Measurements from ENCODE around the gene RPIA. TPM values are rescaled to one million over a fixed set of nuclear protein-coding genes. Genes with fewer than 3 reads are reported as not detected.

RPIA gene
- total RNA-seq, 1 donor from 2014 or later = 16.5 TPM

- no peak for DNase-seq
Measured at GRCh38 chr2:88709181-88709631, 17.7 kb downstream of the RPIA start.

GRCh38 chr2:88711289-88711688, 19.8 kb downstream of the RPIA start:
- peaks cover 5% of the 10 kb centered on the region for H3K4me1 ChIP-seq
- ATAC-seq (no peak), DNase-seq (no peak)
- no peaks in the 10 kb centered on the region for H3K9me3 ChIP-seq
- intact Hi-C loops (cut with DNase I) = no loop called here
- no peak overlapping the region for H3K27ac ChIP-seq
- no peaks in the 10 kb centered on the region for H3K36me3 ChIP-seq
- no peak overlapping the region for H3K4me3 ChIP-seq
- H3K27me3 ChIP-seq (ENCODE audit: low read depth) = no peaks in the 10 kb centered on the region
- no peak for TF ChIP-seq CTCF (IDR thresholded peaks at IDR 0.05)

More at GRCh38 chr2:88709181-88709631, 17.7 kb downstream of the RPIA start:
- Histone ChIP-seq H3K4me3 (no peak overlapping the region), H3K27me3 (ENCODE audit: low read depth) (no peaks in the 10 kb centered on the region), H3K27ac (no peak overlapping the region), H3K9me3 (no peaks in the 10 kb centered on the region), H3K36me3 (peaks cover 5% of the 10 kb centered on the region), H3K4me1 (peaks cover 5% of the 10 kb centered on the region)
- no peak for TF ChIP-seq CTCF (IDR thresholded peaks at IDR 0.05)
- no peak for ATAC-seq
- intact Hi-C loops (cut with DNase I) = no loop called here

GRCh38 chr2:88711897-88712296, 20.4 kb downstream of the RPIA start:
- Histone ChIP-seq H3K27ac (no peak overlapping the region), H3K4me1 (peaks cover 5% of the 10 kb centered on the region), H3K27me3 (ENCODE audit: low read depth) (no peaks in the 10 kb centered on the region), H3K4me3 (no peak overlapping the region), H3K36me3 (no peaks in the 10 kb centered on the region), H3K9me3 (no peaks in the 10 kb centered on the region)
- DNase-seq (no peak), ATAC-seq (no peak)
- TF ChIP-seq CTCF (IDR thresholded peaks at IDR 0.05) = no peak
- intact Hi-C loops (cut with DNase I) = no loop called here

GRCh38 chr2:88713408-88713807, 21.9 kb downstream of the RPIA start:
- H3K9me3 ChIP-seq = no peaks in the 10 kb centered on the region
- H3K36me3 ChIP-seq = no peaks in the 10 kb centered on the region
- peaks cover 5% of the 10 kb centered on the region for H3K4me1 ChIP-seq
- no peak for TF ChIP-seq CTCF (IDR thresholded peaks at IDR 0.05)
- no peak for ATAC-seq
- no peaks in the 10 kb centered on the region for H3K27me3 ChIP-seq (ENCODE audit: low read depth)
- no peak overlapping the region for H3K4me3 ChIP-seq
- no peak for DNase-seq
- intact Hi-C loops (cut with DNase I) = no loop called here
- no peak overlapping the region for H3K27ac ChIP-seq

GRCh38 chr2:88714667-88715066, 23.2 kb downstream of the RPIA start:
- H3K9me3 ChIP-seq = no peaks in the 10 kb centered on the region
- no peaks in the 10 kb centered on the region for H3K27me3 ChIP-seq (ENCODE audit: low read depth)
- no peak for TF ChIP-seq CTCF (IDR thresholded peaks at IDR 0.05)
- no peak for DNase-seq
- H3K27ac ChIP-seq = no peak overlapping the region
- H3K36me3 ChIP-seq = no peaks in the 10 kb centered on the region
- no peak overlapping the region for H3K4me3 ChIP-seq
- no peak for ATAC-seq
- intact Hi-C loops (cut with DNase I) = no loop called here
- H3K4me1 ChIP-seq = no peaks in the 10 kb centered on the region

GRCh38 chr2:88720399-88720798, 28.9 kb downstream of the RPIA start:
- ATAC-seq (no peak), DNase-seq (no peak)
- no peaks in the 10 kb centered on the region for H3K27me3 ChIP-seq (ENCODE audit: low read depth)
- H3K36me3 ChIP-seq = no peaks in the 10 kb centered on the region
- no peaks in the 10 kb centered on the region for H3K9me3 ChIP-seq
- H3K27ac ChIP-seq = no peak overlapping the region
- H3K4me1 ChIP-seq = no peaks in the 10 kb centered on the region
- no peak overlapping the region for H3K4me3 ChIP-seq
- intact Hi-C loops (cut with DNase I) = no loop called here
- TF ChIP-seq CTCF (IDR thresholded peaks at IDR 0.05) = no peak

All from lower lobe of right lung (tissue), 2 donors.